ENCODE results near the gene MIEN1. TPM values are rescaled to one million over a fixed set of nuclear protein-coding genes. Genes with fewer than 3 reads are reported as not detected.

Gene MIEN1
- total RNA-seq, 1 donor from 2014 or later = 26.6 TPM

GRCh38 chr17:39684369-39685192, 45.8 kb downstream of the MIEN1 start:
- FAIRE-seq (no peak), DNase-seq (ENCODE audit: low read depth) (no peak)
- Histone ChIP-seq H3K36me3 (ENCODE audit: control insufficient read depth, insufficient read depth, low read length) (peaks cover 3% of the 10 kb centered on the region), H3K27me3 (ENCODE audit: control insufficient read depth, insufficient read depth, low read length) (no peaks in the 10 kb centered on the region), H3K4me3 (ENCODE audit: low read depth, low read length) (no peak overlapping the region)
- TF ChIP-seq CTCF (IDR thresholded peaks at IDR 0.05; ENCODE audit: insufficient read depth, low read length, severe bottlenecking) = no peak

- no peak for TF ChIP-seq CTCF (IDR thresholded peaks at IDR 0.05; ENCODE audit: insufficient read depth, low read length, severe bottlenecking)
- no peak overlapping the region for H3K4me3 ChIP-seq (ENCODE audit: low read depth, low read length)
- no peaks in the 10 kb centered on the region for H3K27me3 ChIP-seq (ENCODE audit: control insufficient read depth, insufficient read depth, low read length)
- DNase-seq (ENCODE audit: low read depth) (no peak), FAIRE-seq (no peak)
- peaks cover 3% of the 10 kb centered on the region for H3K36me3 ChIP-seq (ENCODE audit: control insufficient read depth, insufficient read depth, low read length)
Measured at GRCh38 chr17:39683295-39683939, 46.9 kb downstream of the MIEN1 start.

- DNase-seq (ENCODE audit: low read depth) = no peak
- H3K27me3 ChIP-seq (ENCODE audit: control insufficient read depth, insufficient read depth, low read length) = no peaks in the 10 kb centered on the region
- no peak for TF ChIP-seq CTCF (IDR thresholded peaks at IDR 0.05; ENCODE audit: insufficient read depth, low read length, severe bottlenecking)
- no peak overlapping the region for H3K4me3 ChIP-seq (ENCODE audit: low read depth, low read length)
- no peak for FAIRE-seq
- peaks cover 3% of the 10 kb centered on the region for H3K36me3 ChIP-seq (ENCODE audit: control insufficient read depth, insufficient read depth, low read length)
Measured at GRCh38 chr17:39679521-39680192, 50.7 kb downstream of the MIEN1 start.

Other genes with a start within 250 kb of the MIEN1 start
- not detected in 2 replicates for gene NEUROD2, start 122.6 kb downstream of the MIEN1 start, total RNA-seq
- gene PPP1R1B, start 103.6 kb downstream of the MIEN1 start, total RNA-seq = not detected in 2 replicates
- gene STARD3, start 93.4 kb downstream of the MIEN1 start, total RNA-seq = 18.4 and 23.0 TPM in 2 replicates
- 0.51 TPM in 1 of 2 replicates, not detected in the other for gene TCAP, start 65.2 kb downstream of the MIEN1 start, total RNA-seq
- gene PNMT, start 62.1 kb downstream of the MIEN1 start, total RNA-seq = not detected in 2 replicates
- 10.8 TPM in 2 replicates for gene PGAP3, start 42.5 kb downstream of the MIEN1 start, total RNA-seq
- gene ERBB2, start 30.5 kb downstream of the MIEN1 start, total RNA-seq = 32.1 and 62.3 TPM in 2 replicates
- gene GRB7, start 7.4 kb upstream of the MIEN1 start, total RNA-seq = 9.0 and 14.0 TPM in 2 replicates
- gene IKZF3, start 133.8 kb upstream of the MIEN1 start, total RNA-seq = under 0.01 TPM in 1 of 2 replicates, not detected in the other
- not detected in 2 replicates for gene ZPBP2, start 137.7 kb upstream of the MIEN1 start, total RNA-seq
- 5.8 and 6.1 TPM in 2 replicates for gene GSDMB, start 188.1 kb upstream of the MIEN1 start, total RNA-seq
- 26.6 and 30.7 TPM in 2 replicates for gene ORMDL3, start 197.1 kb upstream of the MIEN1 start, total RNA-seq
- gene LRRC3C, start 197.2 kb upstream of the MIEN1 start, total RNA-seq = not detected in 2 replicates
- 0.26 and 0.38 TPM in 2 replicates for gene GSDMA, start 232.5 kb upstream of the MIEN1 start, total RNA-seq

Data from bronchial epithelial cell (primary cell).